ENCODE data around the gene RBPMS2.
"Not testable (repeated sequence)": the region's sequence is repeated elsewhere in the genome, so short reads cannot be mapped to it uniquely, and the experiment has no call there.

RBPMS2 gene

DNA sequence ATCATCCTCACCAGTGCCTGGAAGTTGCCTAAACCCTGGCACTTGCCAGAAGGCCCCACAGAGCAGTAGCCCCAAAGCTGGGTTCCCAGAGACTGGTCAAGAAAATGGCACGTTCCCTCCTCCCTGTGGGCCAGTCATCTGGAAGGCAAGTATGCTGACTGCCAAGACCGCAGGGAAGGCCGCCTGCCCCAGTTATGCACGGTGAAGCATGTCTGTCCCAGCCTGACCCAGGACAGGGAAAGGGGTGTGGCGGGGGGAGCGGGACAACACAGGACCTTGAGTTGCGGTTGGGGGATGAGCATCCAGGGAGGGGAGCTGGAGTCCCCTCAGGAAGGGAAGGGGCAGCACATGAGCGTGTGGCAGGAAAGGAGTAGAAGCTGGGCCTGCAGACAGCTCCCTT is 33.0 kb downstream of the RBPMS2 start:
- in situ Hi-C loops (cut with MboI; ENCODE audit: low sequenced_read_pairs, unreplicated experiment), result no loop called here
- TF ChIP-seq, protein P1, sequence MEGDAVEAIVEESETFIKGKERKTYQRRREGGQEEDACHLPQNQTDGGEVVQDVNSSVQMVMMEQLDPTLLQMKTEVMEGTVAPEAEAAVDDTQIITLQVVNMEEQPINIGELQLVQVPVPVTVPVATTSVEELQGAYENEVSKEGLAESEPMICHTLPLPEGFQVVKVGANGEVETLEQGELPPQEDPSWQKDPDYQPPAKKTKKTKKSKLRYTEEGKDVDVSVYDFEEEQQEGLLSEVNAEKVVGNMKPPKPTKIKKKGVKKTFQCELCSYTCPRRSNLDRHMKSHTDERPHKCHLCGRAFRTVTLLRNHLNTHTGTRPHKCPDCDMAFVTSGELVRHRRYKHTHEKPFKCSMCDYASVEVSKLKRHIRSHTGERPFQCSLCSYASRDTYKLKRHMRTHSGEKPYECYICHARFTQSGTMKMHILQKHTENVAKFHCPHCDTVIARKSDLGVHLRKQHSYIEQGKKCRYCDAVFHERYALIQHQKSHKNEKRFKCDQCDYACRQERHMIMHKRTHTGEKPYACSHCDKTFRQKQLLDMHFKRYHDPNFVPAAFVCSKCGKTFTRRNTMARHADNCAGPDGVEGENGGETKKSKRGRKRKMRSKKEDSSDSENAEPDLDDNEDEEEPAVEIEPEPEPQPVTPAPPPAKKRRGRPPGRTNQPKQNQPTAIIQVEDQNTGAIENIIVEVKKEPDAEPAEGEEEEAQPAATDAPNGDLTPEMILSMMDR (IDR thresholded peaks at IDR 0.05; ENCODE audit: borderline replicate concordance, control extremely low read depth, extremely low read depth, insufficient read depth, missing control alignments), result no peak
- DNase-seq (ENCODE audit: low spot score), result no peak

DNA sequence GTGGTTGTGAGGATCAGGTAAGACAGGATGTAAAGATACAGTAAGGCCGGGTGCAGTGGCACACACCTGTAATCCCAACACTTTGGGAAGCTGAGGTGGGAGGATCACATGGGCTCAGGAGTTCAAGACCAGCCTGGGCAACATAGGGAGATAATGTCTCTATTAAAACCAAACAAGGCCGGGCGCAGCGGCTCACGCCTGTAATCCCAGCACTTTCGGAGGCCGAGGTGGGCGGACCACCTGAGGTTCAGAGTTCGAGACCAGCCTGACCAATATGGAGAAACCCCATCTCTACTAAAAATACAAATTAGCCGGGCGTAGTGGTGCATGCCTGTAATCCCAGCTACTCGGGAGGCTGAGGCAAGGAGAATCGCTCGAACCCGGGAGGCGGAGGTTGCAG is 33.7 kb downstream of the RBPMS2 start:
- DNase-seq (ENCODE audit: low spot score); in situ Hi-C loops (cut with MboI; ENCODE audit: low sequenced_read_pairs, unreplicated experiment): not testable (repeated sequence)

GRCh38 chr15:64740311-64741170 is 34.8 kb downstream of the RBPMS2 start:
- TF ChIP-seq, protein P1 (IDR thresholded peaks at IDR 0.05; ENCODE audit: borderline replicate concordance, control extremely low read depth, extremely low read depth, insufficient read depth, missing control alignments), result peak; percentile 14
- in situ Hi-C loops (cut with MboI; ENCODE audit: low sequenced_read_pairs, unreplicated experiment), result no loop called here
- peak; percentile 74 for DNase-seq (ENCODE audit: low spot score)

- in situ Hi-C loops (cut with MboI; ENCODE audit: low sequenced_read_pairs, unreplicated experiment), result loop anchor here (10.0 kb wide), 1 partner anchor 165 kb away; no protein-coding TSS in a partner anchor
Measured at GRCh38 chr15:64739577-64740143, 35.7 kb downstream of the RBPMS2 start.

GRCh38 chr15:64739156-64739555 is 36.2 kb downstream of the RBPMS2 start:
- in situ Hi-C loops (cut with MboI; ENCODE audit: low sequenced_read_pairs, unreplicated experiment), result loop anchor here (10.0 kb wide), 1 partner anchor 166 kb away; no protein-coding TSS in a partner anchor
- TF ChIP-seq, protein P1 (IDR thresholded peaks at IDR 0.05; ENCODE audit: borderline replicate concordance, control extremely low read depth, extremely low read depth, insufficient read depth, missing control alignments), result no peak

More at GRCh38 chr15:64739577-64740143, 35.7 kb downstream of the RBPMS2 start:
- TF ChIP-seq, protein P1 (IDR thresholded peaks at IDR 0.05; ENCODE audit: borderline replicate concordance, control extremely low read depth, extremely low read depth, insufficient read depth, missing control alignments), result no peak
- no peak for DNase-seq (ENCODE audit: low spot score)

DNA sequence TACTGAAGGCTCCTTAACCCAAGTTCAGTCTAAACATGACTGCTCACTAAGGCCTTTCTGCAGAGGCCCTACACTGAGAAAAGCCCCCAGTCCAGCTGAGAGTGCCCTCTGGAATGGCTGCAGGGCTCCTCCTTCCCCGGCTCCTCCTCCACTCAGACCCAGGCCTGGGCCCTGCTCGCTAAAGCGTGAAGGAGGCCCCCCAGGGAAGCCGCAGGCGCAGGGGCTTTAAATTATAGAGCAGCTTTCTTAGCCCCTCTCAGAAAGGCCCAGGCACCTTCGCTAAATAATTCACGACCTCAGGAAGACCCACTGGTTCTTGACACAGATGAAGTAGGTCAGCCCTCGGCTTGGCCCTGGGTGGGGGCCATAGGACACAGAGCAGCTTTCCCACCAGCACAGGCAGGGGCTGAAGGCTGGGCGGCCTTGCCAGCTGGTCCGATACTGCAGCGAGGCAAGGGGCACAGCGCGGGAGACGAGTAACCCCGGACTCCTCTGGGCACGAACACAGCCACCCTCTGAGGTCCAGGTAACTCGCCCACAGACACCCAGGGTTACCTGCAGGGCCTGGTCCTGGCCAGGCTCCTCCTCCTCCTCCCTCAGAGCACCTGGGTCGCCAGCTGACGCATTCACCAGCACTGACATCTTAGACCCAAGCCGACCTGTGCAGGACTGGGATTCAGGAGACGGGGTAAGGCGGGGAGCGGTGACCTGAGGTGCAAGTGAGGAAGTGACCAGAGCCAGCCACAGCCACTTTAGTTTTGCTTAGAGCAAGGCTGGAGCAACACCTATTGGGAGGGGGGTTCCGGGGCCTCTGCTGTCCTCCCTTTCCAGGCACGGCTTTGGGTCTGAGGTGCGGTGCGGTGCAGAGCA is 36.9 kb downstream of the RBPMS2 start:
- DNase-seq (ENCODE audit: low spot score), result no peak
- in situ Hi-C loops (cut with MboI; ENCODE audit: low sequenced_read_pairs, unreplicated experiment), result loop anchor here (10.0 kb wide), 1 partner anchor 166 kb away; no protein-coding TSS in a partner anchor
- TF ChIP-seq, protein P1 (IDR thresholded peaks at IDR 0.05; ENCODE audit: borderline replicate concordance, control extremely low read depth, extremely low read depth, insufficient read depth, missing control alignments), result no peak

More at GRCh38 chr15:64739156-64739555, 36.2 kb downstream of the RBPMS2 start:
- no peak for DNase-seq (ENCODE audit: low spot score)
